Lung (tissue), 4 donors: Measurements from ENCODE around the gene TMEM121. TPM values are rescaled to one million over a fixed set of nuclear protein-coding genes. Genes with fewer than 3 reads are reported as not detected.

Experiments
- polyA plus RNA-seq, 2 donors: library from polyadenylated mRNA; stranded (reverse); fragments of 200-250 nt; gene quantifications; one replicate each; pipeline ENCODE4 v1.2.1, GENCODE V29; 2013
- total RNA-seq, 2 donors: library from RNA; depleted of rRNA in 1 of 2; stranded (reverse); fragments of >200 nt in 1 of 2; gene quantifications; one replicate each; pipeline ENCODE4 v1.2.1, GENCODE V29; 2014 to 2021
- donor health status: Bipolar disorder and iron deficiency.
- donor health status: healthy.
- donor health status: DM: yes; HTN: yes; CAD: no.

TMEM121 gene
- total and polyA plus RNA-seq, 4 donors, result 1.1 to 5.4 (median 2.8) TPM

Other genes with a start within 250 kb of the TMEM121 start
- 10 to 100 TPM; 44.0 to 55.3 TPM for gene BRF1, start 225.6 kb upstream of the TMEM121 start, total RNA-seq
- 10 to 100 TPM; 14.2 to 30.4 TPM for gene BRF1, start 225.6 kb upstream of the TMEM121 start, polyA plus RNA-seq
- gene PACS2, start 211.8 kb upstream of the TMEM121 start, total RNA-seq, result 10 to 100 TPM; 57.8 to 84.2 TPM
- gene PACS2, start 211.8 kb upstream of the TMEM121 start, polyA plus RNA-seq, result 10 to 100 TPM; 37.9 to 87.2 TPM
- 1 to 10 TPM in 1 of 2 donors, under 1 TPM in 1; 0.40 to 2.1 TPM for gene TEX22, start 128.0 kb upstream of the TMEM121 start, total RNA-seq
- gene TEX22, start 128.0 kb upstream of the TMEM121 start, polyA plus RNA-seq, result under 1 TPM; 0.17 to 0.18 TPM
- 100 to 1,000 TPM in 1 of 2 donors, 10 to 100 TPM in 1; 64.7 to 113 TPM for gene MTA1, start 106.8 kb upstream of the TMEM121 start, total RNA-seq
- 10 to 100 TPM; 40.2 to 62.6 TPM for gene MTA1, start 106.8 kb upstream of the TMEM121 start, polyA plus RNA-seq
- gene CRIP2, start 51.8 kb upstream of the TMEM121 start, total RNA-seq, result 100 to 1,000 TPM; 135 to 267 TPM
- 100 to 1,000 TPM; 194 to 216 TPM for gene CRIP2, start 51.8 kb upstream of the TMEM121 start, polyA plus RNA-seq
- 100 to 1,000 TPM in 1 of 2 donors, 10 to 100 TPM in 1; 72.8 to 422 TPM for gene CRIP1, start 39.7 kb upstream of the TMEM121 start, total RNA-seq
- gene CRIP1, start 39.7 kb upstream of the TMEM121 start, polyA plus RNA-seq, result 100 to 1,000 TPM; 181 to 465 TPM
- gene TEDC1, start 35.3 kb upstream of the TMEM121 start, total RNA-seq, result 10 to 100 TPM in 1 of 2 donors, 1 to 10 TPM in 1; 5.8 to 20.8 TPM
- 10 to 100 TPM; 12.8 to 16.0 TPM for gene TEDC1, start 35.3 kb upstream of the TMEM121 start, polyA plus RNA-seq